Endothelial cell of umbilical vein (primary cell): ENCODE data around the gene LOXL3. TPM values are rescaled to one million over a fixed set of nuclear protein-coding genes. Genes with fewer than 3 reads are reported as not detected.

Experiments used
- BruUV-seq: library from RNA; stranded (reverse); fragments of 400-500 nt; replicated peaks from 2 replicates; lab custom pipeline; 2021; lab: Mats Ljungman, UMichigan
- CTCF ChIA-PET: fragments of 300-600, 350-600 bp; sonication (Branson Sonifier 250); formaldehyde crosslinking; loops from one replicate; lab custom pipeline; 2021; ENCODE audit warnings: antibody characterized with exemption, inconsistent platforms; lab: Charles Lee
- POLR2A ChIA-PET: fragments of 300-600, 350-600 bp; sonication (Branson Sonifier 250); formaldehyde crosslinking; loops from one replicate; lab custom pipeline; 2021; ENCODE audit warnings: antibody characterized with exemption, inconsistent platforms; lab: Charles Lee
- DNase-seq: peaks from one replicate; pipeline ENCODE4 v3.0.0-alpha.2; 2011; ENCODE audit warnings: low read depth, low spot score
- FAIRE-seq: peaks from 2 replicates; lab custom pipeline; 2011; peaks lifted over from hg19 to GRCh38; lab: Jason Lieb, UNC
- H2AFZ ChIP-seq: 2 replicates; pipeline ENCODE4 v1.6.0; 2012; ENCODE audit warnings: low read depth, low read length, control low read depth, inconsistent platforms
- H3K27ac ChIP-seq: 2 replicates; pipeline ENCODE4 v1.5.1; 2011; ENCODE audit warnings: low read depth, mild to moderate bottlenecking, control low read depth, low read length, moderate library complexity; ENCODE audit not compliant: insufficient read depth
- H3K27me3 ChIP-seq, 2 experiments: 2 replicates each; pipeline versions ENCODE4 v1.6.0 to v1.6.1; 2011; ENCODE audit warnings: low read length in 2 of 2, mixed read lengths in 1 of 2; ENCODE audit not compliant: control insufficient read depth in 2 of 2, insufficient read depth in 2 of 2
- H3K36me3 ChIP-seq, 2 experiments: 2 replicates in 1 of 2; 3 replicates in 1 of 2; pipeline ENCODE4 v1.5.1; 2011; ENCODE audit warnings: low read length in 2 of 2, mild to moderate bottlenecking in 1 of 2, moderate library complexity in 1 of 2; ENCODE audit not compliant: control insufficient read depth in 2 of 2, insufficient read depth in 2 of 2; ENCODE audit errors: extremely low read depth in 1 of 2
- H3K4me1 ChIP-seq: 3 replicates; pipeline ENCODE4 v1.5.1; 2011; ENCODE audit warnings: mild to moderate bottlenecking, low read length; ENCODE audit not compliant: control insufficient read depth, insufficient read depth; ENCODE audit errors: extremely low read depth
- H3K4me2 ChIP-seq: 2 replicates; pipeline ENCODE4 v1.6.1; 2011; ENCODE audit warnings: low read length, control low read depth, mixed read lengths; ENCODE audit not compliant: insufficient read depth
- H3K4me3 ChIP-seq, 3 experiments: fragments of 200-600 bp in 1 of 3; sonication (generic), shearing (Covaris generic) in 1 of 3; replicated peaks in 1 of 3; 2 replicates each; pipeline ENCODE4 v1.5.1; 2011 to 2016; ENCODE audit warnings: control low read depth in 3 of 3, low read length in 3 of 3, mild to moderate bottlenecking in 2 of 3, inconsistent platforms in 1 of 3, low read depth in 1 of 3, moderate library complexity in 1 of 3; ENCODE audit not compliant: insufficient read depth in 1 of 3
- H3K79me2 ChIP-seq: 2 replicates; pipeline ENCODE4 v1.6.0; 2012; ENCODE audit warnings: low read length, inconsistent platforms; ENCODE audit not compliant: control insufficient read depth, insufficient read depth
- H3K9ac ChIP-seq: replicated peaks from 2 replicates; pipeline ENCODE3; 2011; ENCODE audit warnings: low read length, control low read depth; ENCODE audit not compliant: insufficient read depth; ENCODE audit errors: extremely low read depth
- H3K9me1 ChIP-seq: replicated peaks from 3 replicates; pipeline ENCODE4 v1.6.0; 2011; ENCODE audit warnings: mild to moderate bottlenecking, low read length; ENCODE audit not compliant: control insufficient read depth, insufficient read depth; ENCODE audit errors: extremely low read depth
- H3K9me3 ChIP-seq: replicated peaks from 2 replicates; pipeline ENCODE4 v1.5.1; 2012; ENCODE audit warnings: low read length, inconsistent platforms; ENCODE audit not compliant: control insufficient read depth, insufficient read depth
- H4K20me1 ChIP-seq: replicated peaks from 2 replicates; pipeline ENCODE3; 2011; ENCODE audit warnings: mild to moderate bottlenecking, low read length; ENCODE audit not compliant: control insufficient read depth, insufficient read depth; ENCODE audit errors: extremely low read depth
- EZH2 ChIP-seq: IDR thresholded peaks from 2 replicates; pipeline ENCODE4 v1.6.1; 2012; ENCODE audit warnings: borderline replicate concordance, low read depth, mild to moderate bottlenecking, moderate library complexity, low read length, inconsistent platforms; ENCODE audit not compliant: severe bottlenecking
- FOS ChIP-seq: IDR thresholded peaks from 2 replicates; pipeline ENCODE4 v1.6.1; 2011; ENCODE audit warnings: mild to moderate bottlenecking, low read length, moderate library complexity, borderline replicate concordance; ENCODE audit not compliant: insufficient read depth
- GATA2 ChIP-seq: IDR thresholded peaks from 2 replicates; pipeline ENCODE4 v1.7.0; 2011; ENCODE audit warnings: low read depth, mild to moderate bottlenecking, moderate library complexity, mixed read lengths, low read length; ENCODE audit not compliant: insufficient read length, insufficient read depth
- JUN ChIP-seq: IDR thresholded peaks from 2 replicates; pipeline ENCODE4 v1.6.1; 2011; ENCODE audit warnings: borderline replicate concordance, low read depth; ENCODE audit not compliant: insufficient read length, insufficient read depth
- MYC ChIP-seq: IDR thresholded peaks from one replicate; pipeline ENCODE4 v1.6.1; 2011; ENCODE audit warnings: mild to moderate bottlenecking, low read depth, low read length
- POLR2A ChIP-seq: IDR thresholded peaks from 2 replicates; pipeline ENCODE4 v1.6.1; 2012; ENCODE audit warnings: low read depth, mild to moderate bottlenecking, control low read depth, low read length
- POLR2AphosphoS5 ChIP-seq: IDR thresholded peaks from 2 replicates; pipeline ENCODE4 v1.6.1; 2012; ENCODE audit warnings: low read depth, mild to moderate bottlenecking, control low read depth, low read length, moderate library complexity; ENCODE audit not compliant: insufficient read depth
- dilution Hi-C: fragments of 300-500 bp; cut with MboI; formaldehyde crosslinking; loops from one replicate; pipeline ENCODE4 v1.15.0; 2019; ENCODE audit warnings: low sequenced_read_pairs; ENCODE audit not compliant: extremely low pct_ligation_motif_present
- intact Hi-C: fragments of 100-400 bp; cut with micrococcal nuclease; formaldehyde crosslinking; loops from one replicate; pipeline ENCODE4 v1.10.0; 2022
- polyA plus RNA-seq, 4 experiments: library from polyadenylated mRNA; depleted of rRNA in 3 of 4; stranded (reverse) in 3 of 4; unstranded in 1 of 4; fragments of >200 nt; gene quantifications; 2 replicates each; pipeline versions ENCODE4 v1.2.1 to v1.2.3, GENCODE V29; 2011 to 2012; ENCODE audit warnings: missing spikeins in 1 of 4
- total RNA-seq: library from RNA; stranded (reverse); gene quantifications from 2 replicates; pipeline ENCODE4 v1.2.3, GENCODE V29; 2021
- TF ChIP-seq, protein P1 (sequence below): IDR thresholded peaks from 2 replicates; pipeline ENCODE4 v1.6.1; 2011; ENCODE audit not compliant: insufficient read depth, insufficient read length
- TF ChIP-seq, protein P2 (sequence below), 2 donors: IDR thresholded peaks; 1 replicate in 1 of 2; 2 replicates in 1 of 2; pipeline ENCODE4 v1.5.1; 2011; ENCODE audit warnings: low read length in 2 of 2, mild to moderate bottlenecking in 2 of 2, moderate library complexity in 2 of 2, control low read depth in 1 of 2, inconsistent platforms in 1 of 2, low read depth in 1 of 2; ENCODE audit not compliant: insufficient read depth in 1 of 2; ENCODE audit errors: extremely low read depth in 1 of 2

LOXL3 gene
- total and polyA plus RNA-seq, 2 donors (not counting 3 experiments of a cell fraction or from before 2014, with no cell fraction given): 0.95 to 1.3 TPM

DNA sequence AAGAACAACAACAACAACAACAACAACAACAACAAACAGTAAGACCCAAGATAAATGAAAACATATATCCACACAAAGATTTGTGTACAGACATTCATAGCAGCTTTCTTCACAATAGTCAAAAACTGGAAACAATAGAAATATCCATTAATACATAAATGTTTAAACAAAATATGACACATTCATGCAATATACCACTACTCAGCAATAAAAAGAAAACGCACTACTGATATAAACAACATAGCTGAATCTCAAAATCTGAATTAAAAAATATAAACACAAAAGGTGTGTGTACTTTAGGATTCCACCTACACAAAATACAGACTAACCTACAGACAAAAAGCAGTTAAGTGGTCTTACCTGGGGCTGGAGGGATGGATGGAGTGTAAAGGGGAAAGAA, 42.8 kb upstream of the LOXL3 start:
- Histone ChIP-seq H2AFZ (no peak overlapping the region), H3K36me3 (no peaks in the 10 kb centered on the region), H3K79me2 (no peaks in the 10 kb centered on the region), H3K4me1 (no peaks in the 10 kb centered on the region), H3K9ac (no peak overlapping the region), H3K4me3 (no peak overlapping the region), H3K27me3 (peaks cover 12 to 43% of the 10 kb centered on the region in 2 experiments), H3K9me3 (no peaks in the 10 kb centered on the region), H3K4me2 (no peak overlapping the region), H3K9me1 (no peaks in the 10 kb centered on the region), H4K20me1 (no peaks in the 10 kb centered on the region), H3K27ac (no peak overlapping the region)
- POLR2A ChIA-PET: no interaction called here
- no peak for FAIRE-seq
- CTCF ChIA-PET: no interaction called here
- BruUV-seq: no TSS peak
- dilution Hi-C loops: no loop called here
- no peak for DNase-seq
- intact Hi-C loops: no loop called here
- TF ChIP-seq, protein P1, sequence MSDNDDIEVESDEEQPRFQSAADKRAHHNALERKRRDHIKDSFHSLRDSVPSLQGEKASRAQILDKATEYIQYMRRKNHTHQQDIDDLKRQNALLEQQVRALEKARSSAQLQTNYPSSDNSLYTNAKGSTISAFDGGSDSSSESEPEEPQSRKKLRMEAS: no peak
- no peak for TF ChIP-seq POLR2AphosphoS5
- no peak for TF ChIP-seq JUN
- no peak for TF ChIP-seq POLR2A
- no peak for TF ChIP-seq GATA2
- no peak for TF ChIP-seq FOS
- TF ChIP-seq, protein P2, sequence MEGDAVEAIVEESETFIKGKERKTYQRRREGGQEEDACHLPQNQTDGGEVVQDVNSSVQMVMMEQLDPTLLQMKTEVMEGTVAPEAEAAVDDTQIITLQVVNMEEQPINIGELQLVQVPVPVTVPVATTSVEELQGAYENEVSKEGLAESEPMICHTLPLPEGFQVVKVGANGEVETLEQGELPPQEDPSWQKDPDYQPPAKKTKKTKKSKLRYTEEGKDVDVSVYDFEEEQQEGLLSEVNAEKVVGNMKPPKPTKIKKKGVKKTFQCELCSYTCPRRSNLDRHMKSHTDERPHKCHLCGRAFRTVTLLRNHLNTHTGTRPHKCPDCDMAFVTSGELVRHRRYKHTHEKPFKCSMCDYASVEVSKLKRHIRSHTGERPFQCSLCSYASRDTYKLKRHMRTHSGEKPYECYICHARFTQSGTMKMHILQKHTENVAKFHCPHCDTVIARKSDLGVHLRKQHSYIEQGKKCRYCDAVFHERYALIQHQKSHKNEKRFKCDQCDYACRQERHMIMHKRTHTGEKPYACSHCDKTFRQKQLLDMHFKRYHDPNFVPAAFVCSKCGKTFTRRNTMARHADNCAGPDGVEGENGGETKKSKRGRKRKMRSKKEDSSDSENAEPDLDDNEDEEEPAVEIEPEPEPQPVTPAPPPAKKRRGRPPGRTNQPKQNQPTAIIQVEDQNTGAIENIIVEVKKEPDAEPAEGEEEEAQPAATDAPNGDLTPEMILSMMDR (IDR thresholded peaks at IDR 0.05; ENCODE audit: extremely low read depth in 1 of 2, insufficient read depth in 1 of 2, low read depth in 1 of 2, low read length in 2 of 2): no peak
- no peak for TF ChIP-seq MYC
- no peak for TF ChIP-seq EZH2
